Psoas muscle (tissue), 8 donors: ENCODE data around the gene PHF13. TPM values are rescaled to one million over a fixed set of nuclear protein-coding genes. Genes with fewer than 3 reads are reported as not detected.

ENCODE experiments used
- ATAC-seq, 4 donors: fragments of 200-7000 bp; cut with Tn5 transposase; one replicate each; pipeline ENCODE4 v1.9.1; 2020; ENCODE audit warnings: moderate library complexity in 3 of 4, mild to moderate bottlenecking in 2 of 4
- DNase-seq, 2 donors: peaks; one replicate each; pipeline ENCODE4 v3.0.0-alpha.2; 2020
- H3K27ac ChIP-seq: fragments of 200-600 bp; one replicate; pipeline ENCODE4 v1.8.0; 2022
- H3K27me3 ChIP-seq, 3 donors: fragments of 200-600 bp in 1 of 3; one replicate each; pipeline versions ENCODE4 v1.6.1 to v1.8.0; 2013 to 2022; ENCODE audit warnings: low read length in 2 of 3, mild to moderate bottlenecking in 2 of 3, moderate library complexity in 1 of 3; ENCODE audit not compliant: insufficient read depth in 3 of 3
- H3K36me3 ChIP-seq, 2 donors: fragments of 200-600 bp in 1 of 2; one replicate each; pipeline versions ENCODE4 v1.6.1 to v1.8.0; 2013 to 2022; ENCODE audit warnings: low read depth in 1 of 2, mild to moderate bottlenecking in 1 of 2, moderate library complexity in 1 of 2; ENCODE audit not compliant: insufficient read depth in 1 of 2
- H3K4me1 ChIP-seq: fragments of 200-600 bp; one replicate; pipeline ENCODE4 v1.8.0; 2022
- H3K4me3 ChIP-seq: fragments of 200-600 bp; one replicate; pipeline ENCODE4 v1.8.0; 2022; ENCODE audit warnings: mild to moderate bottlenecking
- H3K9me3 ChIP-seq: fragments of 200-600 bp; one replicate; pipeline ENCODE4 v1.8.0; 2022
- CTCF ChIP-seq: fragments of 200-600 bp; IDR thresholded peaks from one replicate; pipeline ENCODE4 v1.8.0; 2022; ENCODE audit warnings: antibody characterized with exemption
- WGBS, 3 donors: extraction: QIAGEN DNeasy Blood & Tissue Kit; methylation state at CpG; one replicate each; pipeline versions ENCODE4 v1.1.6 to v1.1.7; 2013; 5-methylcytosine and 5-hydroxymethylcytosine counted together
- intact Hi-C, 2 donors: fragments of 100-400 bp; cut with DNase I; formaldehyde crosslinking; loops; one replicate each; pipeline versions ENCODE4 v1.11.0 to v1.14.2; 2022
- polyA plus RNA-seq, 3 donors: library from polyadenylated mRNA; stranded (reverse); fragments of 200-250 nt; gene quantifications; one replicate each; pipeline ENCODE4 v1.2.3, GENCODE V29; 2013
- total RNA-seq, 4 donors: library from RNA; stranded (reverse); fragmentation: NEBNext Ultra II Directional in 2 of 4; extraction: Animal tissue kit (Norgen Biotek cat#: 25700) in 2 of 4; gene quantifications; one replicate each; pipeline versions ENCODE4 v1.2.1 to v1.2.4, GENCODE V29; 2021 to 2023
- donor health status: healthy with polysubstance abuse.
- donor health status: DM: no; HTN: no; CAD: no; lungs with moderate emphysema.
- donor health status: Bipolar disorder and iron deficiency.
- donor health status: healthy.
- donor health status: DM: yes; HTN: yes; CAD: no.
- donor health status: DM: no; HTN: no; CAD: no.
- donor health status: DM: no; HTN: no; CAD: no.
- donor health status: DM: yes; HTN: yes; CAD: no.

Gene PHF13
- total and polyA plus RNA-seq, 7 donors, result 4.8 to 21.3 (median 7.5) TPM

- WGBS, 3 donors, result 59 to 66% (median 60%) methylated on average over 22 to 24 of the region's 24 CpGs
- H3K36me3 ChIP-seq, result peaks cover 3 to 63% of the 10 kb centered on the region in 2 donors
Observed at GRCh38 chr1:6588893-6589520, 24.5 kb upstream of the PHF13 start.

GRCh38 chr1:6590046-6590445 lies 23.5 kb upstream of the PHF13 start:
- H3K27ac ChIP-seq, result peak overlapping the region; percentile 98
- intact Hi-C loops, result no loop called here
- 75 to 92% (median 76%) methylated on average over 7 of the region's 7 CpGs for WGBS, 3 donors

More at GRCh38 chr1:6588893-6589520, 24.5 kb upstream of the PHF13 start:
- H3K27ac ChIP-seq, result peak overlapping the region; percentile 98
- H3K4me1 ChIP-seq, result peaks cover 72% of the 10 kb centered on the region
- no peaks in the 10 kb centered on the region for H3K27me3 ChIP-seq
- no peak overlapping the region for H3K4me3 ChIP-seq
- TF ChIP-seq CTCF, result no peak
- H3K9me3 ChIP-seq, result no peaks in the 10 kb centered on the region
- ATAC-seq, result peak; percentile 29 to 42 (median 37)
- DNase-seq, result peak in 1 of 2 donors; percentile 72
- intact Hi-C loops, result loop anchor here in 1 of 2 donors (5.0 kb wide), 1 partner anchor 33 kb away; the partner anchor contains the start of gene THAP3

GRCh38 chr1:6591222-6591621 lies 22.3 kb upstream of the PHF13 start:
- TF ChIP-seq CTCF, result no peak
- Histone ChIP-seq H3K9me3 (no peaks in the 10 kb centered on the region), H3K36me3 (peaks cover 3 to 85% of the 10 kb centered on the region in 2 donors), H3K4me1 (peaks cover 81% of the 10 kb centered on the region), H3K27ac (peak overlapping the region; percentile 98), H3K27me3 (no peaks in the 10 kb centered on the region), H3K4me3 (no peak overlapping the region)
- ATAC-seq (peak in 2 of 4 donors; percentile 37 to 45), DNase-seq (peak; percentile 45 to 80)
- WGBS, 3 donors, result 26 to 39% (median 31%) methylated on average over 13 of the region's 13 CpGs
- intact Hi-C loops, result no loop called here

More at GRCh38 chr1:6590046-6590445, 23.5 kb upstream of the PHF13 start:
- Histone ChIP-seq H3K27me3 (no peaks in the 10 kb centered on the region), H3K4me3 (no peak overlapping the region), H3K36me3 (peaks cover 3 to 73% of the 10 kb centered on the region in 2 donors), H3K9me3 (no peaks in the 10 kb centered on the region), H3K4me1 (peaks cover 73% of the 10 kb centered on the region)
- ATAC-seq (no peak), DNase-seq (no peak)
- TF ChIP-seq CTCF, result no peak

GRCh38 chr1:6591644-6592043 lies 21.9 kb upstream of the PHF13 start:
- TF ChIP-seq CTCF, result no peak
- Histone ChIP-seq H3K4me1 (peaks cover 82% of the 10 kb centered on the region), H3K9me3 (no peaks in the 10 kb centered on the region), H3K4me3 (peak overlapping the region; percentile 3), H3K36me3 (peaks cover 4 to 89% of the 10 kb centered on the region in 2 donors), H3K27me3 (no peaks in the 10 kb centered on the region), H3K27ac (peak overlapping the region; percentile 98)
- no peak for DNase-seq
- 28 to 41% (median 30%) methylated on average over 6 of the region's 6 CpGs for WGBS, 3 donors
- intact Hi-C loops, result no loop called here
- peak; percentile 8 to 42 (median 19) for ATAC-seq
